Activated CD4-positive, alpha-beta T cell treated with anti-CD3 and anti-CD28 coated beads, Interleukin-2, amount 50 U/mL, for 4 hours (primary cell): Measurements from ENCODE around the gene UBXN7.
"Not testable (repeated sequence)": the region's sequence is repeated elsewhere in the genome, so short reads cannot be mapped to it uniquely, and the experiment has no call there.

Experiments
- DNase-seq, 2 experiments: peaks; one replicate each; pipeline ENCODE4 v3.0.0-alpha.2; 2020

UBXN7 gene

DNA sequence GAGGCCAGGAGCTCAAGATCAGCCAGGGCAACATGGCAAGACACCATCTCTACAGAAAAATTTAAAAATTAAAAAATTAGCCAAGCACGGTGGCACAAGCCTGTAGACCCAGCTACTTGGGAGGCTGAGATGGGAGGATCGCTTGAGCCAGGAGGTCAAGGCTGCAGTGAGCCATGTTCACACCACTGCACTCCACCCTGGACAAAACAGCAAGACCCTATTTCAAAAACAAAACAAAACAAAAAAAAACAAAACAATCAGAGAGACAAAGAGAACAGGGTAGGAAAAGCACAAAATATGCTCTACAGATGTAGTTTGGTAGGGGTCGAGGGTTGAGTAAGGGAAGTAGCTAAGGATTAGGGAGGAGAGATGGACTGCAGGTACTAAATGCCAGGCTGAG lies 117.6 kb downstream of the UBXN7 start:
- no peak for DNase-seq

DNA sequence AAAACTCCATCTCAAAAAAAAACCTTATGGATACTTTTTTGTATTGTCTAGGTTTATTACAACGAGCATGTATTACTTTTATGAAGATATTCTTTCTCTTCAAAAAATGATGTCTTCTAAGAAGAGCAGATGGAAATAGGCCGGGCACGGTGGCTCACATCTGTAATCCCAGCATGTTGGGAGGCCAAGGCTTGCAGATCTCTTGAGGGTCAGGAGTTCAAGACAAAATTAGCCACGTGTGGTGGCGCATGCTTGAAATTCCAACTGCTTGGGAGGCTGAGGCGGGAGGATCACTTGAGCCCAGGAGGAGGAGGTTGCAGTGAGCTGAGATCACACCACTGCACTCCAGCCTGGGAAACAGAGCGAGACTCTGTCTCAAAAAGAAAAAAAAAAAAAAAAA lies 118.1 kb downstream of the UBXN7 start:
- DNase-seq: not testable (repeated sequence)

DNA sequence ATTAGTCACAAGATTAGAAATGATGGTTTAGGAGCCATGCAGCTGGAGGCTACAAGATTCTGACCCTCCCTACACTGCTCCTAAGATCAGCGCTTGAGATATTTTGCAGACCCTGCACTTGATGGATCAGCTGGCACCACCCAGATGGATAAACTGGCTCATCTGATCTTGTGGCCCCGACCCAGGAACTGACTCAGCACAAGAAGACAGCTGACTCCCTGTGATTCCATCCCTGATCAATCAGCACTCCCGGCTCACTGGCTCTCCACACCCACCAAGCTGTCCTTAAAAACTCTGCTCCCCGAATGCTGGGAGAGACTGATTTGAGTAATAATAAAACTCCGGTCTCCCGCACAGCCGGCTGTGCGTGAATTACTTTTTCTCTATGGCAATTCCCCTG lies 129.3 kb downstream of the UBXN7 start:
- DNase-seq: not testable (repeated sequence)

DNA sequence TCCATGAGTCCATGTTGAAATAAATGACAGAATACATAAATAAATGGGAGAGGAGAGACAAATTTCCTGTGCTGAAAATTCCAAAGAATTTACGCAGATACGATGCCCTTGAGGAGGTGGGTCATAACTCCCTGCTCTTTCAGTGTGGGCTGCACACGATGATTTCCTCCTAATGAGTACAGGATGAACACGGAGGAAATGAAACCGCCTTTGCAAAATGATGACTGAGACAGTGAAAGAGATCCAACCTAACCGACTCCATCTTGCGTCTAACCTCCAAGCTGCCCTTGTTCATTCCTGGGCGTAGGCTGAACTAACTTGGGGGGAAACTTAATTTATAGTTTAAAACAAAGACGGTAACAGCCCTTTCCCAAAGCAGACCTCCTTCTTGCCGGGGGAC lies 129.7 kb downstream of the UBXN7 start:
- not testable (repeated sequence) for DNase-seq

DNA sequence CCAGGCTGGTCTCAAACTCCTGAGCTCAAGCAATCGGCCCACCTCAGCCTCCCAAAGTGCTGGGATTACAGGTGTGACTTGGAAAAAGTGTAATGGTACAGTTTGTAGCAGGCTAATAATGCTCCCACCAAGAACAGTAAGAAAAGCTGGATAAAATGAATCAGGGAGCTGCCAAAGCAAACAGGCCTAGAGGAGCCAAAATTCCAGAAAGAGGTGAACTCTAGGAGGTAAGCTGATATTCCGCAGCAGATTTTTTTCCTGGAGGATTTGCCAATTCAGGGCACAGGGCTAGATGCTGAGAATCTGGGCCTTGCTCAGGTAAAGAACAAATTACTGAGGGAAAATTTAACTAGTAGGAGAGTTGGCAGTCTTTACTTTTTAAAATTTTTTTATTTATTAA lies 133.7 kb downstream of the UBXN7 start:
- DNase-seq: no peak
